ENCODE results near the gene STPG1.

Gene STPG1

DNA sequence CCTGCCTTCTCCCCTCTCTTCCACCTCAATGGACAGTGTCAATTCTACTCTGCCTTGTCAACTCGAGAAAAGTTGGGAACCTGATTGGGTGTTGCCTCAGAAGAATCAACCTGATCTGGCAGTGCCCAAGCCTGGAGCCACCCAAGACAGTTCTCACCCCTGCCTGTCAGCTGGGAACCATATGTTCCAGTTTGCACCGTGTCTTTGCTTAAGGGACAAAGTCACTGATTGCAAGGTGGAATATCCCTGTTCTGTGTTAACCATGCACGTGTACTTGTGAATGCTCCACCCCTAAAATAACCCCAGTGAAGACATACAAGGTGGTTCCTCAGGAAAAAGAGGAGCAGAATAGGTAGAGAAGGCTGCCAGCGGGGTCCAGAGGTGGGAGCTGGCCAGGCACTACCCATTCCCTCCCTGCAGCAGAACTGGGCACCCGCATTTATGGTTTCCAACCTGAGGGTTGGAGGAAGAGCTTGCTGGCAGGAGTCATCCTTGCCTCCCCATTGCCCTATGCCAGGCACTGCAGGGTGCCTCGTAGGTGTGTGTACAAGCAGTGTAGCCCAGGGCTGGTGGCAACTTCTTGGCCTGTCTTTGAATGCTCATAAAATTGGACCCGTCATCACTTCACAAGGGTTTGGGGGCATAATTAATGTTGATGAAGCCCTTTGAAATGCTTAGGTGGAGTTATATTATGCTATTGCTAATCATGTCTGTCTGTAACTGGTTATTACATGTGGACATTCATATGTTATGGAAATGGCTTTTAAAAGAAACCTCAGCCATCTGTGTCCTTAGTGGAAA is 13.4 kb upstream of the STPG1 start:
- DNase-seq = no peak

DNA sequence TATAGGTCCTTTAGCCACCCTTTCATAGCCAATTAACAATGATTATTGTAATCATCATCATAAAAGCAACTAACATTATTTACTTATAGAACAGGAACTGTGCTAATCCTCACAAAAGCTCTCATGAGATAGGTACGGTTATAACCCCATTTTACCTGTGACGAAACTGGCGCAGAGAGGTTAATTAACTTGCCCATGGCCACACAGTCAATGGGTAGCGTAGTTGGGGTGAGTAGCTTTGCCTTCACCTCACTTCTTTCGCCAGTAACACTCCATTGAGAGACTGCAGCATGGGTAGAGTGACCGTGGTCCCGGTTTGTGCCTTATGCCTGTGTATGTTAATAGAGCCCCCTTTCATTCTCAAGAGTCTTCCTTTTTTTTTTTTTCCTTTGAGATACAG is 12.3 kb upstream of the STPG1 start:
- DNase-seq = no peak

DNA sequence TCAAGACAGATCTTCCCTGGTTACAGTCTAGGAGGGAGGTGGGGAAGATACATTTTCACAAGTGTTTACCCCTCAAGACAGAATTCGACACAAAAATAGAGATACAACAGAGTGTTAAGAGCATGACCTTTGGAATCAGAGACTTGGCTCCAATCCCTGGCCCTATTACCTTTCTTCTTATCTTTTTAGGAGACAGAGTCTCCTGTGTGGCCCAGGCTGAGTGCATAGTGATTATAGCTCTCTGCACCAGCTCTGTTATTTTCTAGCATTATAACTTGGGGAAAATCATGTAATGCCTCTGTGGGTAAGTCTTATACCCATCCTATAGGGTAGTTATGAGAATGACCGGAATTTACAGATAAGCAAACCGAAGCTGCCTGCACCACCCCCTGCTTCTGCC is 11.9 kb upstream of the STPG1 start:
- no peak for DNase-seq

DNA sequence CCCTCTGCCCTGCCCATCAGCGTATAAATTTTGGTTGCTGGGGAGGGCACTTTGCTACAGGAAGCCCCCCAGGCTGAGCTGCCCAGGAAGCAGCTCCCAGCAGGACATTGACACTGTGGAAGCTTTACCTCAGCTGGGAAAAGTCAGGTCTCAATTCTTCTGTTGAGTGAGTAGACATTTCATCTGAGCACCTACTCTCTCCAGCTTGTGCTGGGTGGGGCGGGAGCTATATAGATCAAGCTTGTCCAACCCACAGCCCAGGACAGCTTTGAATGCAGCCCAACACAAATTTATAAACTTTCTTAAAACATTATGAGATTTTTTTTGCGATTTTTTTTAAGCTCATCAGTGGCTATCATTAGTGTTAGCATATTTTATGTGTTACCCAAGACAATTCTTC is 11.4 kb upstream of the STPG1 start:
- no peak for DNase-seq

DNA sequence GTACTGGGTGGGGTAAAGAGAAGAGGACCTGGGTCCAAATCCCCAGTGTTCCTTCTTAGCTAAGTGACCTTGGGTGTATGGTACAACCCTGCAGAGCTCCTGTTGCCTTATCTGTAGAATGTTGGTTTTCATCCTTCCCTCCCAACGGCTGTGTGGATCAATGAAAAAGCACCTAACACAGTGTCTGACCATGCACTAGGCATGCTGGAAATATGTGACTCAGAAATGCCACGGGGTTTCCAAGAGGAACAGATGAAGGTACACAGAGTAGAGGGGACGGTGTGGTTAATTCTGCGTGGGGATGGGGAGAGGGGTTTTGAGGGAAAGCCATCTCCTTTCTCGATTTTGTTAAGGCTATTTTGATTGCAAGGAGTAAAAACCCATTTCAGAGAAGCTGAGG is 10.6 kb upstream of the STPG1 start:
- DNase-seq = no peak

DNA sequence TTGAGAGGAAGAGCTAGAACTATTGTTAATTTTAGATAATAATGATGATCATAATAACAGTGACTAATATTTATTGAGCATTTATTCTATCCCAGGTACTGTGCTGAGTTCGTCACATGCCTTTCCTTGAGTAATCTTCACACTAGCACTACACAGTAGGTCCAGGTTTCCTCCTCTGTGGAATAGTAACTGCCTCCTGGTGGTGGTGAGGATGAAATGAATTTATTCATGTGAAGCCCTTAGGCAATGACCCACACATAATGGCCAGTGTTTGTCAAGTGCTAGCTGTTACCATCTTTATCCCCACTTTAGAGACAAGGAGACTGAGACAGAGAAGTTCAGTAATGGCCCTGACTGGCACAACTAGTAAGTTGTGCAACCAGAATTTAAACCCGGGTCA is 7.9 kb upstream of the STPG1 start:
- DNase-seq = no peak

DNA sequence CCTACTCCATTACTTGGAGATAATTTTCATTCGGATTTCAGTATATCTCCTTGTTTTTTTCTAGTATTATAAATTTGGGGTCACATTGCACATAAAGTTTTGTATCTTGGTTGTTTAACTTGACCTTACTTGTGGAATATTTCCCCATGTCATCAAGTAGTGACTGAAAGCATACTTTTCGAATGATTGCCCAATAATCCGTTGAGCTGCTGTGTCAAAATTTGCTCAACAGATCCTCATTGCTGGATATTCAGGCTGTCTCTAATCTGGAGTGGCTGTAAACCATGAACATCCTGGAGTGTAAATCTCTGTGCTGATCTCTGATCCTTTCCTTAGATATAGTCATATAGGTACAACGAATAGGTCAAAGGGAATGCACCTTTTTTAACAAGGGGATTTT is 7.0 kb upstream of the STPG1 start:
- no peak for DNase-seq

DNA sequence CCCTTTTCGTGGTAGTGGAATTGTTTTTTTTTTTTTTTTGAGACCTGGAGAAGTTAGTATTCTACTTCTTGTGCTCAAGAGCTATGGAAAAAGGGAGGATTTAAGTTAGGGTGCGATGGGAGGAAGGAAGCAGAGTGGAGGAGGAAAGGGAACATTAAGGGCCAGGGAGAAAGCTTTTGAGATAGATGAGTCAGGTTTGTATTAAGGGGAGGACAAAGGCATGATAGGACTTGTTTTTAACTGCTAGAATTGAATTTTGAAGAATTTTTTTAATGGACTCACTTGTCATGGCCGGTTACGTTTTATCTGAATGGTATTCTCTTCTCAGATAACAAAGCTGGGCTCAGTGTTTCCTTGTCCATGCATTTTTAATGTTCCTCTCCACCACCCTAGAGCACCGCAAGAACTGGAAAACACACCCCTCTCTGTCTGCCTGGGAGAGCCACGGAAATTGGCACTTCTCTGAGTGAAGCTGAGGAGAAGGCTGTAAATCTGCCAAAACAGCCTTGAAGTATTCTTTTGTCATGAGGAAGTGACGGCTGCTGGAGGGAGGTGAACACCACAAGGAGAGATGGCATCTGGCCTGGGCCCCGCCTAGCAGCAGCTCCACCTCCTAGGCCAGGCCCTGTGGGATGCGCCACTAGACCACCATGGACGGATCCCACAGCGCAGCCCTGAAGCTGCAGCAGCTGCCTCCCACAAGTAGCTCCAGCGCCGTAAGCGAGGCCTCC is 5.5 kb upstream of the STPG1 start:
- DNase-seq = peak; percentile 94

DNA sequence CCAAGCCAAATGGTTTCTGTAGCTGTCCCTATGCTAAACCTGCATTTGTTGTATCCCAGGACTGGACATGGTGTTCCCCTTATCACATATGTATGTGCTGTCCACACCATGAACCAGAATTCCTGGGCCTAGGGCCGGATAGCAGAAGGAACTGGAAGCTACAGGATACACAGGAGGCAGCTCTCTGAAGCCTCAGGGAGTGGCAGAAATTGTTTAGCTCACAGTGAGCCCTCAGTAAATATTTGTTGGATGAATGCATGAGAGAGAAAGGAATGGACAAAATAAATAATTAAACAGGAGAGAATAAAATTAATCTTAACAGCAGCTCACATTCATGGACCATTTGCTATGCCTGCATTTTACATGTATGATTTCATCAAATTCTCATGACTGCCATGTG is 4.1 kb upstream of the STPG1 start:
- no peak for DNase-seq

DNA sequence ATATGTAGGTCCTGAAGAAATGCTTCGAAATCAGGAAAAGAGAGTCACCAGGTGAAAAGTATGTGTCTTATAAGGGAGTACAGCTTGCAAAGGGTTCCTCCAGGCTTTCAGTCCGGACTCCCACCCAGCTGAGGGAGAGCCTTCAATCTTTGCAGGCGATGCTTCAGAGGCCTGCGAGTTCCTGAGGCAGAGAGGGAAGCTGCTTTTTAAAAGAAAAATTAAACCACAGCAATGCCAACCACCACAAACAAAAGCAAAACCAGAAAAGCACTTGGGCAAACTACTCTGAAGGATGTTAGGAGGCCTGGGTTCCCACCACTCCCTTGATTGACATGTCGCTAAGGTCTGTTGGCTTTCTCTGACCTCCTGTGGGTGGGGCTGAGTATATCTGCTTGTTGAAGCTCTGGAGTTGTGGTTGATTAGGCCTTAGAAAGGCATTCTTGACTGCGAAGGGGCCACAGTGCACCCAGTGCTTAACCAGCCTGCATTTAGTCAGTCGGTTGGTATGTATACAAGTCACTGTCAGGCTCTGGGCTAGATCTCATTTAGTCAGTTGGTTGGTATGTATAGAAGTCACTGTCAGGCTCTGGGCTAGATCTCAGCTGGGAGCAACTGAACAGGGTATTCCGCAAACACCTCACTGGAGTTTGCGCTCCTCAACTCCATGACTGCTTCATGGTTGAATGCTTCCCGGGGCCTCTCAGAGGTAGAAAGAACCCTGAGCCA is 3.2 kb upstream of the STPG1 start:
- DNase-seq = peak; percentile 84

DNA sequence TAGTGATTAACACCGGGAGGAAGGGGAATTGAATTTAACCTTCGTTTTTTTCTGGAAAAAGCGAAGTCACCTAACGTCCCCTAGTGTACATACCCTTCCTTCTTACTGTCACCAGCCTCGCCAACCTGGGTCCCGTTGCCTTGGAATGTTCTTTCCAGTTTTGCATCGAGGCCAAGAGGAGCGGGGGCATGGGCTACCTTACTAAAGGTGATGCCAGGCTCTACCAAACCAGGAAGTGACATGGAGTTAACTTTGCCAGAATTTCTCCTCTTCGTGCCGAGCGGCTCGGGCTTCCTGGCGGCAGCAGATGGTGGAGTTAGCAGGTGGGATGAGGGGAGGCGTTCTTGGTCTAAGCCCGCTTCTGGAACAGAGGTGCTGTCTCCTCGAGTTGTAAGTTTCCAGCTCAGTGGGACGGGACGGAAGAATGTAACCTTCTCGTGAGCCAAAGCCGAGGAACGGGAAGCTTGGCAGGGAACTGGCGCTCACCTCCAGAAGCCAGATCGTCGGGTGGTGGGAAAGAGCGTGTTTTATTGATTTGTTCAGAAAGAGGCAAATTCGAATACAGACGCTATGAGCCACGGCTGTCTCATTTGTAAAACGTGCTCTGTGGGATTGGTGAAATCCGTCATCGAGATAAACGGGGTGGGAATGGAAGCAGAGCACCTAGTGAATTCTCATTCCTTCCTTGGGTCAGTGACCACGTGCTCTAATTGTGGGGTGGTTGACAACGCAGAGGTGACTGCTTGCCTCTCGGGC is 2.5 kb upstream of the STPG1 start:
- peak; percentile 43 for DNase-seq

DNA sequence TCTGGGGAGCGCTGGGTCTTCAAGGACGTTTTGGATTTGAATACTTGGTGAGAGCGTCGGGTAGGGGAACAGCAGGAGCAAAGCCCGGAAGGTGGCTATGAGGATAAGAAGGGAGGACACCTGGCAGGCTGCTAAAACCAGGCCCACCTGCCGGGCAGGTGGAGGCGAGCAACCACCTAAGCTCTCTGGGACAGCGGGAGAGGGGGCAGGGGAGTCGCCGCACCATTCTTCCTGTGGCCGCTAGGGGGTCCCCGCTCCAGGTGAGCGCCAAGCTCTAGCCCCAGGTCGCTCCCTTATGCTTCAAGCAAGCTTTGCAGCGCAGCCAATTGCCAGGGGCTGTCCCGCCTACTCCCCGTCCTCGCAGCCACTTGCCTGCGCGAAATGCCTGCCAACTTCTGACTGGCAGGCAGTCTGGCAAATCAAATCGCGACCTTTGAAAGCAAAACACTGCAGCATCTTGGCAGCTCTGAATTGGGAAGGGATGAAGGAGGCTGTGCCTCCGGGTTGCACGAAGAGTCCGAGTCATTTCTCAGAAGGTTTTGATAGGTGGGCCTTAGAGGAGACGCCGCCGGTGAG is 1.8 kb upstream of the STPG1 start, which contains the start of gene NIPAL3:
NIPAL3 (plus strand) TSS at position 469 of the 576 bp plus-strand sequence. CDS start 3,746 bp downstream, outside the sequence.
- peak; percentile 98 for DNase-seq

DNA sequence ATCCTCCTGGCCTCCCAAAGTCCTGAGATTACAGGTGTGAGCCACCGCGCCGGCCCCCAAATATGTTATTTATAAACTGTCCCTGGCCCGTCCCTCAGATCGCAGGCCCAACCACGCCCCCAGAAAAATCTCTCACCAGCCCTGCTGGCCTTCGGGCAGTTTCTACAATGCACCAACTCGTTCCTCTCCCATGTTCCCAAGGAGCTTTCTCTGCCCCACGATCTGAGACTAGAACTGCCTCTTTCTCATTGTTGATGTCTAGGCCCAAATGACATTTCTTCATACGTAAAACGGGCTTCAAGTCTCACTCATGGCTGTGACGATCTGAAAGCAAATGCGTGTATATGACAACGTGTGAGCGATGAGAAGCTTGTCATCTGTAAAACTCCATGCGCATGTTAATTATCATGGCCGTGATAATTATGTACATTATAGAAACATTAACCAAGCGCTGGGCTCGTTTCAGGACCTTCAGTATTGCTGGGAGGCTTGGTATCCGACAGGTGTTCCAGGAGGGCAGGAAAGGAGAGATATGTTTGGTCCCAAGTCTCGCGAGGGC is 1.3 kb upstream of the STPG1 start:
- DNase-seq = peak; percentile 40

DNA sequence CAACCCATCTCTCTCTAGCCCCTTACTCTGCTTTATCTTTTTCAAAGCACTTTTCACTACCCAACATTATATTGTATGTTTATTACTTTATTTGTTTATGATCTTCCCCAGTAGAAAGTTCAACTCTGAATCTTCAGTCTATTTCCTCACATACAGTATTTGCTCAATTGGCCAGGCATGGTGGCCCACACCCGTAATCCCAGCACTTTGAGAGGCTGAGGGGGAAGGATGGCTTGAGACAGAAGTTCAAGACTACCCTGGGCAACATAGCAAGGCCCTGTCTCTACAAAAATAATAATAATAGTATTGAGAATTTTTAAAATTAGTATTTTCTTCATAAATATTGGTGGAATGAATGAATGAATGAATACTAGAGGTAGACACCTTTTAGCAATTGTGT is 1.2 kb downstream of the STPG1 start:
- no peak for DNase-seq

DNA sequence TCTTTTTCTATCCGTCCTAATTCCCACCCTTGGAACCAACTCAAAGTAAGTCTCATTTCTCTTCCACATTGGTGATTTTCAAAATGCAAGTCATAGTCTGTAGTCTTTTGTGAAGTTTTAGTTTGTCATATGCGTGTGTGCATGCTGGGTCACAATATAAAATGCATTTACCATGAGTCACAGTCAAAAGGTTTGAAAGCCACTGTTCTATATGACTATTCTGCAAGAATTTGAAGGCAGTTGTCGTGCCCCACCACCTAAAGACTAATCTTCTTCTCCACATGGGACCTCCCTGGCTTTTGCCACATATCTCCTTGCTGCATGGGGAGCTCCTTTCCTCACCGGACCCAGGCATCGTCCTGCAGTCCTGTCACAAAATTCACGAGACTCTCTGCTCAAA is 1.6 kb downstream of the STPG1 start:
- DNase-seq = peak; percentile 27

DNA sequence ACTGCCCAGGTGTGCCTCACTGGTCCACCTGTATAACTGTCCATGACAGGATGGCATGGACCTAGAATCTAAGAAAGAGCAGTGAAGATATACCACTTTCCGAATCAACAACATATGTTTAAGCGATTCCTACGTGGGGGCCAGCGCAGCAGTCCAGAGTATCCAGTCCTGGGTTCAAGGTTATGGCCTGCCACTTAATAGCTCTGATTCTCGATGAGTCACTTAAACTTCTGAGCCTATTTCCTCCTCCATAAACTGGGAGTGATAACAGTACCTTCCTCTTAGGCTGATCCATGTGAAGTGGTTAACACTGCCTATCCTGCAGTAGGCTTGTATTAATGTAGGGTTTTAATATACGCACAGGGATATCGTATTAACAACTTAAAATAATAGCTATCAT is 2.8 kb downstream of the STPG1 start:
- no peak for DNase-seq

DNA sequence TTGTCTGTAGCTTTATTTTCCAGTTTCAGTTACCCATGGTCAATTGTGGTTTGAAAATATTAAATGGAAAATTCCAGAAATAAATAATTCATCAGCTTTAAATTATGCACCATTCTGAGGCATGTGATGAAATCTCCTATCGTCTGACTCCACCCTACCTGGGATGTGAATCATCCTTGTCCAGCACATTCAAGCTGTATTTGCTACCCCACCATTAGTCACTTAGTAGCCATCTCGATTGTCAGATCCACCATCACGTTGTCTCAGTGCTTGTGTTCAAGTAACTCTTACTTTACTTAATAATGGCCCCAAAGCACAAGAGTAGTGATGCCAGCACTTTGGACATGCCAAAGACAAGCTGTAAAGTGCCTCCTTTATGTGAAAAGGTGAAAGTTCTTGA is 4.0 kb downstream of the STPG1 start:
- DNase-seq = no peak

DNA sequence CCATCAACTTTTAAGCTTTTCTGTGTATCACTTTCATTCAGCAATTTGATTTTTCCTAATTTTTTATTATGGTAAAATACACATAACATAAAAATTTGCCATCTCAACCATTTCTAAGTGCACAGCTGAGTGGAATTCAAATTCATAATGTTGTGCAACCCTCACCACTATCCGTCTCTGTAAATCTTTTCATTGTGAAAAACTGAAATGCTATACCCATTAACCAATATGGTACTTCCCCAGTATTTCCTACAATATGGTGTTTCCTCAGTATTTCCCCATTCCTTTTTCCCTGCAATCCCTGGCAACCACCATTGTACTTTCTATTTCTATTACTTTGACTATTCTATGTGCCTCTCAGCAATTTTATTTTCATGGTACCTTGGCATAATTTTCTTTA is 6.8 kb downstream of the STPG1 start:
- DNase-seq = no peak

DNA sequence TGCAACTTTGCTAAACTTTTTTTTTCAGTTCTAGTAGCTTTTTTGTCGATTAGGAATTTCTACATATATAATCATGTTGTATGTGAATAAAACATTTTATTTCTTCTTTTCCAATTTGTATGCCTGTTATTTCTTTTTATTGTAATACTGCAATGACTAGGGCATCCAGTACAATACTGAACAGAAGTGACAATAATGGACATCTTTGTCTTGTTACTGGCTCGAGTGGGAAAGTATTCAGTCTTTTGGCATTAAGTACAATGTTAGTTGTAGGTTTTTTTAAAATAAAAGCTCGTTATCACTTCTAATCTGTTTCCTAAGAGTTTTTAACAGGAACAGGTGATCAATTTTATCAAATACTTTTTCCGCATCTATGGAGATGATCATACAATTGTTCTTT is 9.8 kb downstream of the STPG1 start:
- no peak for DNase-seq

DNA sequence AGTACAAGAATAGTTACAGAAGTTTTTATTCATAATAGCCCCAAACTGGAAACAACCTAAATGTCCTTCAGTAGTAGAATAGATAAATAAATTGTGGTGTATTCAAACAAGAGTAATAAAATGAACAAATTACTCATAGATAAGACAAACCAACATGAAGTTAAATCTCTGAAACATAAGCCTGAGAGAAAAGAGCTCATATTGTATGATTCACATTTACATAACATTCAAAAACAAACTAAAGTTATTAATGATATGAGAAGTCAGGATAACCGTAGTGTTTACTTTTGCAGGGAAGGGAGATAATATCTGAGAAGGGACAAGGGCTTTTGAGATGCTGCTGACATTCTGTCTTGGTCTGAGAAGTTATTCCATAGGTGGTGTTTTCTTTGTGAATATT is 13.5 kb downstream of the STPG1 start:
- no peak for DNase-seq

DNA sequence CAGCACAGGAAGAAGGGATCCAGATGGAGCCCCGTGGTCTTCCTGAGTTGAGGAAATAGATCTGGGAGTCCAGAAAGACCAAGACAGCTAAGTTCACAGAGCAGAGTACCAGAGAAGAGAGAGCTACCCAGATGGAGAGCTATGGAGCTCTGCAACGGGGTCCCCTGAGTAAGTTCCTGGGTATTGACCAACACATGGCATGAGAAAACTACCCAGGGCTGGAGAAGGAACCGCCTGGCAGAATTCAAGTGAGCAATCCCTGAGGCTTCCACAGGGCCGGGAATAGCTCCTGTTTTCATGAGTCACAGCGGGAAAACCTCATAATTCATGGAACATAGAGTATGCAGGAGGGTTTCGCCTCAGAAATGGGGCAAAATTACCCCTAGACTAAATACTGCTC is 19.7 kb downstream of the STPG1 start:
- DNase-seq = no peak

DNA sequence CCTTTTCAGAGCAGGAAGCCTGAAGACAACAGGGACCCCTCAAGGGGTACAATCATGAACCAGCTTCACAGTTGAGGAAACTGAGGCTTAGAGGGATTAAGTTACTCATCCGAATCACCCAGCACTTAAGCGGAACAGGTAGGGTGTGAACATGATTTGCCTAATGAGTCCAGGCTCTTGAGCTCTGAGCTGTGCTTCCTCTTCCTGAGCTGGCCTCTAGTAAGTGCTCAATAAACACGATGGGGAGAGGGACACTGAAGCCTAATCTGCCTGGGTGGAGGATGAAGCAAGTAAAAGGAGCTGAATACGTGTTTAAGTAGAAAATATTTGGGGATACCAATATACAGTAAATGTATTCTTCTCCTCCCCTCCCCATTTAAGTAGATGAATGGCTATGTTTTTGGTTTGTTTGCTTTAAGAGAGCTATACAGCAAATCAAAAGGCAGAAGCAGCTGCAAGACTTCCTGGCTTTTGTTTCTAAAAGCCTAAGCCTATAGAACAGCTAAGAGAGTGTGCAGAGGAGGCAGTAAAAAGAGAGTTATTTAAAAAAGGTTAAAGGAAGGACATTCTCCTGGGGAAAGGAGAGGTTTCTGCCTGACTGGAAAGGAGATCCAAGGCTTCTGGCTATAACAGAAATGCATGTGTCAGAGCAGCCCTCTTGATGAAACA is 20.5 kb downstream of the STPG1 start:
- DNase-seq = no peak

Data from OCI-M1 (cell line).